ENCODE measurements around the gene SIM2.

DNA sequence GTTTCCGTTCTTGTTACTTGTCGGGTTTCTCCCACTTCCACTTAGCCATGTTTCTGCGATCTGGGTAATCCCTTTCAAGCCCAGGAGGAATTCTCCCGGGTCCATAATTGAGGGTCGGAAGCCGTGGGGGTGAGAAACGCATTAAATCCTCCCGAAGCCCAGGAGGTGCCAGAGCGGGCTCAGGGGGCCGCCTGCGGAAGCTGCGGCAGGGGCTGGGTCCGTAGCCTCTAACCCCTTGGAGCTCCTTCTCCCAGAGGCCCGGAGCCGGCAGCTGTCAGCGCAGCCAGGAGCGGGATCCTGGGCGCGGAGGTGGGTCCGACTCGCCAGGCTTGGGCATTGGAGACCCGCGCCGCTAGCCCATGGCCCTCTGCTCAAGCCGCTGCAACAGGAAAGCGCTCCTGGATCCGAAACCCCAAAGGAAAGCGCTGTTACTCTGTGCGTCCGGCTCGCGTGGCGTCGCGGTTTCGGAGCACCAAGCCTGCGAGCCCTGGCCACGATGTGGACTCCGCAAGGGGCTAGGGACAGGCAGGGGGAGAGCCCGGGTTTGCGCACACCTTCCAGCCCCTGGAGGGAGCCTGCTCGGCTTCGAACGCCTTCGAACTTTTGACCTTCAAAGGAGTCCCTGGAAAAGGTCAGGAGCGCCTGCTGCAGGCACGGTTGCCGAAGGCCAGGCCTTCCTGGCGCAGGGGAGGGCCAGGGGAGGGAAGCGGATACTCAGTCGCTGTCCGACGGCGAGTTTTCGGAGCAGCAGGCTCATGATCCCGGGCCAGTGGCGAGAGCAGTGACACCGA lies 1.7 kb upstream of the SIM2 start:
- TF ChIP-seq CTCF (IDR thresholded peaks at IDR 0.05) (no peak), EZH2 (IDR thresholded peaks at IDR 0.05; ENCODE audit: borderline replicate concordance, insufficient read depth, low read depth, low read length, poor library complexity, severe bottlenecking) (no peak)

Data from B cell (primary cell).